Activated CD4-positive, alpha-beta T cell treated with anti-CD3 and anti-CD28 coated beads, Interleukin-2, amount 10 ng/mL, durations not matched to agents 7 days and 5 days (primary cell): Measurements from ENCODE around the gene ZNF800. TPM values are rescaled to one million over a fixed set of nuclear protein-coding genes. Genes with fewer than 3 reads are reported as not detected.
"Not testable (repeated sequence)": the region's sequence is repeated elsewhere in the genome, so short reads cannot be mapped to it uniquely, and the experiment has no call there.

Experiments used
- CTCF ChIA-PET: fragments of 350-600 bp; sonication (Branson Sonifier 250); formaldehyde crosslinking; loops from one replicate; lab custom pipeline; 2021; ENCODE audit warnings: antibody characterized with exemption; lab: Charles Lee
- POLR2A ChIA-PET: fragments of 350-600 bp; sonication (Branson Sonifier 250); formaldehyde crosslinking; loops from one replicate; lab custom pipeline; 2021; ENCODE audit warnings: antibody characterized with exemption; lab: Charles Lee
- DNase-seq: peaks from one replicate; pipeline ENCODE4 v3.0.0-alpha.2; 2020
- H3K27ac Mint-ChIP-seq: one replicate; pipeline ENCODE4 v1.8.0; 2021; ENCODE audit warnings: mild to moderate bottlenecking, moderate library complexity, mixed read lengths
- H3K27me3 Mint-ChIP-seq: one replicate; pipeline ENCODE4 v1.8.0; 2021; ENCODE audit warnings: mixed read lengths
- H3K36me3 Mint-ChIP-seq: one replicate; pipeline ENCODE4 v1.8.0; 2021; ENCODE audit warnings: low read depth, mixed read lengths
- H3K4me1 Mint-ChIP-seq: one replicate; pipeline ENCODE4 v1.8.0; 2021; ENCODE audit warnings: mixed read lengths
- H3K4me3 Mint-ChIP-seq: one replicate; pipeline ENCODE4 v1.8.0; 2021; ENCODE audit warnings: mild to moderate bottlenecking, moderate library complexity, mixed read lengths
- H3K9me3 Mint-ChIP-seq: one replicate; pipeline ENCODE4 v1.8.0; 2021; ENCODE audit warnings: mixed read lengths
- total RNA-seq, 2 experiments: library from RNA; stranded (reverse); gene quantifications; one replicate each; pipeline ENCODE4 v1.2.3, GENCODE V29; 2021

Gene ZNF800
- total RNA-seq, 2 experiments from 2014 or later = 43.6 to 50.7 TPM

DNA sequence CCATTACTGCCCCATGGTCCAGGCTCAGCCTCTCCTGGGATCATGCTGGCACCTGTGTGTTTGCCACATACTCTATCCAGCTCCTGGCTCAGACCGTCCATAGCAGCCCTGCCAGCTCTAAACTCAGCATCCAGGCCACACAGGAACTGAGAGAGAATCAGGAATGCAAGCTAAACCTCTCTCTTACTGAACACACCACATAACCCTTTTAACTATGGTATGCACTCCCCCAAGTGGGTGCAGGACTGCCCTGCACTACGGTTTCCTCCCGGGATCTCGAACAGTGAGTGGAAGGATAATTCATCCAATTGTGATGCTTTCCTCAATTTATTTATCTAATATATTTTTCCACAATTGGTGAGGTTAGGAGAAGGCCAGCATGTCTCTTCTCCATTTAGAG is 17.1 kb upstream of the ZNF800 start:
- Mint-ChIP-seq H3K4me1 (peaks cover 38% of the 10 kb centered on the region), H3K36me3 (peaks cover 11% of the 10 kb centered on the region), H3K27me3 (peaks cover 13% of the 10 kb centered on the region), H3K27ac (no peak overlapping the region), H3K4me3 (no peak overlapping the region), H3K9me3 (peaks cover 5% of the 10 kb centered on the region)
- ChIA-PET CTCF (no interaction called here), POLR2A (no interaction called here)
- no peak for DNase-seq

DNA sequence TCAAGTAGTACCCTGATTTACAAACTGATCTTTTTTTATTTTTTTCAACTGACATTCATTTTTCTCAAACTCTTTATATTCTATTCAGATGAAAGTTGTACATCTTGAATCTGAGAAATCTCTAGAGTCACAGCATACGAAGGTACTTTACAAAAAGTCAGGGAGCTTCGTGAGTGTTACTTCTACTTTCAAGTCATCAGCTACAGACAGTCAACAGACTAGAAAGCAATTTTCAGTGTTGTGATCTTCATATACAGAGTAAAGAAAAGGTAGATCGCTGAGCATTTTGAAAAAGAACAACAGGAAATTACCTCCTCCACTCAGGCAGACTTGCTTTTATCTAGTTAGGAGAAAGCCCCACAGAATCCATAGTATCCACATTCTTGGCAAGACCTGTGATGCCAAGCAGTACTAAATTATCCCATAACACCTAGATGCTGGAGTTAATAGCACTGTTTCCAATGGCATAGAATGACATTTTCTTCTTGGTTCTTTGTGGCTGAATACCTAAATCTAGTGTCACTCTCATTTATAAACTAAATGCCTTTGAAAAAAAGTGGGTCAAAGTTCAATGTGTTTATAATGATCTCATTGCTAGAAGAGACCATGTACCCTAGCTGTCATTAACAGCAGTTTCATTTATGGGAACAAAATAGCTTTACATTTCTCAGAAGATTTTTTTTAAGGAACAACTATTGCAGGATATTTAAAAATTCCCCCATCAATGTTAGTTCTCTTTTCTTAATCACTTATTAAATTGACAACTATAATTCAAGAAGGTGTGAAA is 12.0 kb upstream of the ZNF800 start:
- Mint-ChIP-seq H3K4me1 (peaks cover 27% of the 10 kb centered on the region), H3K9me3 (peaks cover 3% of the 10 kb centered on the region), H3K36me3 (no peaks in the 10 kb centered on the region), H3K27ac (peak overlapping the region; percentile 6), H3K4me3 (no peak overlapping the region), H3K27me3 (peaks cover 10% of the 10 kb centered on the region)
- CTCF ChIA-PET = interaction anchor here (1.3 kb wide), 1 partner anchor 19 kb away, joined by 3 read pairs; no protein-coding TSS in a partner anchor
- no peak for DNase-seq
- POLR2A ChIA-PET = interaction anchor here (1.1 kb wide), 1 partner anchor 12 kb away, joined by 4 read pairs; the partner anchor contains the start of gene ZNF800

DNA sequence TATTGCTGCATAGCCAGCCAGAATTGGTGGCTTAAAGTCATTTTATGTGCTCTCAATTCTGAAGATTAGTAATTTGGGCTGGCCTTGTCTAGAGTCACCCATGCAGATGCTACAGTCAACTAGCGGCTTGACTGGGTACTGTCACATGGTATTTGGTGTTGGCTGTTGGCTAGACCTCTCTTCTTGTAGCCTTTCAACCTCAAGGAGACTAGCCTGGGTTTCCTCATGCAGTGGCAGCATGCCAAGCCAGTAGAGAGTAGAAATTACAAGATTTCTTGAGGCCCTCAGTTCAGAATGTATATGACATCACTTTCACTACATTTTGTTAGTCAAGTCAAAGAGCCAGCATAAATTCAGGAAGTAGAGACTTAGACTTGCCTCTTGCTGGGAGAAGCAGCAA is 3.7 kb upstream of the ZNF800 start:
- no peak for DNase-seq
- ChIA-PET CTCF (no interaction called here), POLR2A (no interaction called here)
- H3K4me1 Mint-ChIP-seq = peaks cover 26% of the 10 kb centered on the region
- no peak overlapping the region for H3K27ac Mint-ChIP-seq
- peaks cover 5% of the 10 kb centered on the region for H3K9me3 Mint-ChIP-seq
- H3K4me3 Mint-ChIP-seq = no peak overlapping the region
- H3K27me3 Mint-ChIP-seq = peaks cover 8% of the 10 kb centered on the region
- peaks cover 5% of the 10 kb centered on the region for H3K36me3 Mint-ChIP-seq

DNA sequence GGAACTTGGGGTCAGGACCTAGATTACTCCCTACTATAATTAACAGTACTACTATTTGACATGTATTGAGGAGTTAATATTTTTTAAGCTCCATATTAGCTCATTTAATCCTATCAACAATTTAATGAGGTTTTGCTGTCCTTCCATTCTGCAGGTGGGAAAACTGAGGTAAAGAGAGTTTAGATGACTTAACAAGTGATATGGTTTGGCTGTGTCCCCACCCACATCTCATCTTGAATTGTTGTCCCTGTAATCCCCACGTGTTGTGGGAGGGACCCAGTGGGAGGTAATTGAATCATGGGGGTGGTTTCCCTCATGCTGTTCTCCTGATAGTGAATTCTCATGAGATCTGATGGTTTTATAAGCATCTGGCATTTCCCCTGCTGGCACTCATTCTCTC is 2.6 kb upstream of the ZNF800 start:
- H3K27ac Mint-ChIP-seq, H3K4me3 Mint-ChIP-seq, DNase-seq, H3K9me3 Mint-ChIP-seq, H3K27me3 Mint-ChIP-seq: not testable (repeated sequence)
- Mint-ChIP-seq H3K36me3 (peaks cover 13% of the 10 kb centered on the region), H3K4me1 (peaks cover 36% of the 10 kb centered on the region)
- CTCF ChIA-PET = interaction anchor here (0.6 kb wide), 1 partner anchor 1539 kb away, joined by 4 read pairs; no protein-coding TSS in a partner anchor
- POLR2A ChIA-PET = interaction anchor here (0.6 kb wide), 1 partner anchor 54 kb away, joined by 3 read pairs; no protein-coding TSS in a partner anchor

DNA sequence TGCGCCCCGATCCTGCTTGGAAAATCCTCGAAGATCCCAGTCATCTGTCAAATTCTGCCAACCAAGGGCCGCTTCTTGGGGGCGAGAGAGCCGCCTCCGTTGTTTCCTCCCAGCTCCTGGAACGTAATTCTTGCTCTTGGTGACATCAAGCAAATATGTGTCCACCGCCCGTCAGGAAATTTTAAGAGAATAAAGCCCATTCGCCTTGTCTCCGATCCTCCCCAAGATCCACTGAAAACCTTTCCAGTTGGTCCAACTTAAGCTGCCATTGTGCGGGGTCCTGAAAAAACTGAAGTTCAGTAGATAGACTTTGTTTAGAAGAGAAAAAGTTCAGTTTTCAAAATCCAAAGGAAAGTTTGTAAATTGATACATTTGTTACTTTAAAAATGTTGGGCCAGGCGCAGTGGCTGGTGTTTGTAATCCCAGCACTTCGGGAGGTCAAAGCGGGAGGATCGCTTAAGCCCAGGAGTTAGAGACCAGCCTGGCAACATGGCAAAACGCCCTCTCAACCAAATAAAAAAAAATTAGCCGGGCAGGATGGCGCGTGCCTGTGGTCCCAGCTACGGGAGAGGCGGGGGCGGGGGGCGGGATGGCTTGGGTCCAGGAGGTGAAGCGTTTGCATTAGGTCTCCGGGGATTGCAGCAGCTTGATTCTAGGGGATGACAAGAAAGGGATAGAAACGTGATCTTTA is 1.0 kb upstream of the ZNF800 start:
- POLR2A ChIA-PET = no interaction called here
- no peak for DNase-seq

DNA sequence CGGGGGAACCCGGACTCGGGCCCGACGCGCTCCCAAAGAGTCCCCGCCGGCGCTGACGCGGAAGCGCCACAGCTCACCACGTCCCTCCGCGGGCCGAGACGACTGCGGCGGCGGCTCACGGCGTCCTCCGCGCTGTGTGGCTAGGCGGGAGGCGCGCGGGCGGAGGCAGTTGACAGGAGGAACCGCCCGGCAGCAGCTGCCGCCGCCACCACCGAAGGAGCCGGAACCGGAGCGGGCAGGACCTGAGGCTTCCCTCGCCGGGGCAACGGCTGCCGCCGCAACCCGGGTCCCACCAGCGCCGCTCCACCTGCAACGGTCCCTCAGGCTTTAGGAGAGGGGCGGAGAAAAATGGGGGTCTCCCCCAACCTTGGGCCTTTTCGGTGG is 334 bp downstream of the ZNF800 start:
- H3K4me3 Mint-ChIP-seq = peak overlapping the region; percentile 100
- CTCF ChIA-PET = interaction anchor here (0.8 to 2.2 kb wide), 6 partner anchors 10 to 41 kb away, joined by 3 to 9 read pairs (median 3); no protein-coding TSS in a partner anchor
- peaks cover 5% of the 10 kb centered on the region for H3K9me3 Mint-ChIP-seq
- no peaks in the 10 kb centered on the region for H3K27me3 Mint-ChIP-seq
- H3K36me3 Mint-ChIP-seq = peaks cover 38% of the 10 kb centered on the region
- POLR2A ChIA-PET = interaction anchor here (1.0 to 1.7 kb wide), 5 partner anchors 12 to 55 kb away, joined by 3 to 4 read pairs (median 4); no protein-coding TSS in a partner anchor
- peak overlapping the region; percentile 99 for H3K27ac Mint-ChIP-seq
- peak; percentile 74 for DNase-seq
- H3K4me1 Mint-ChIP-seq = peaks cover 58% of the 10 kb centered on the region

More for the DNA sequence above, 1.0 kb upstream of the ZNF800 start:
- H3K9me3 Mint-ChIP-seq = peaks cover 5% of the 10 kb centered on the region
- peaks cover 27% of the 10 kb centered on the region for H3K36me3 Mint-ChIP-seq
- H3K27ac Mint-ChIP-seq = peak overlapping the region; percentile 98
- H3K4me3 Mint-ChIP-seq = peak overlapping the region; percentile 100
- peaks cover 4% of the 10 kb centered on the region for H3K27me3 Mint-ChIP-seq
- CTCF ChIA-PET = no interaction called here
- H3K4me1 Mint-ChIP-seq = peaks cover 49% of the 10 kb centered on the region

DNA sequence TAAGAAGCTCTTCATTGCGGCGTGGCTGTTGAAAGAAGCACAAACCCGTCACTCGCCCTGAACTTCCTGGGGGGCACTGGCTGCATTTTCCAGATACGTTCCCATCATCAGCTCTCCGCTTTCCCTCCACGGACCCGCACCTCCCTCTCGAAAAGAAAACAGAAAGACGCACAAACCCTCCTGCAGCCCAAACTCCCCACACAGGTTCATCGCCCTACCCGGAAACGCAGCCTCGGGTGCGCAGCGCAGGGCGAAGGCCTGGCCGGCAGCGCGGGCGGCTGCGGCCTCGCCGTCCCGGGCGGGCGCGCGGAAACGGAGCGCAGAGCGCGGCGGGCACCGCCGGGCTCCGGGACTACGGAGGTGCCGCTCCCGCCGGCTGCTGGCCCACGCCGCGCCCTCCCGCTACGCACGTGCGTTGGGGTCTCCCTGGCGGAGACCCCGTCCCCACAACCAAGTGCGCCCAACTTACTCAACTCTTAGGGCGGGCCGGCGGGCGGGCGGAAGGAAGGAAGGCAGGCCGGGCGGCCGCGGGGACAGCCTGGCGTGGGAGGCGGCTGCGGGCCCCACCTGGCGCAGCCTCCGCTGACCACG is 822 bp downstream of the ZNF800 start:
- DNase-seq = peak; percentile 67
- POLR2A ChIA-PET = interaction anchor here (0.7 to 1.7 kb wide), 3 partner anchors 26 to 202 kb away, joined by 4 read pairs; no protein-coding TSS in a partner anchor
- Mint-ChIP-seq H3K27ac (peak overlapping the region; percentile 100), H3K4me3 (peak overlapping the region; percentile 100), H3K36me3 (peaks cover 40% of the 10 kb centered on the region), H3K27me3 (no peaks in the 10 kb centered on the region), H3K4me1 (peaks cover 59% of the 10 kb centered on the region), H3K9me3 (peaks cover 5% of the 10 kb centered on the region)
- CTCF ChIA-PET = interaction anchor here (0.9 to 2.2 kb wide), 4 partner anchors 9 to 29 kb away, joined by 3 to 9 read pairs (median 5); no protein-coding TSS in a partner anchor

DNA sequence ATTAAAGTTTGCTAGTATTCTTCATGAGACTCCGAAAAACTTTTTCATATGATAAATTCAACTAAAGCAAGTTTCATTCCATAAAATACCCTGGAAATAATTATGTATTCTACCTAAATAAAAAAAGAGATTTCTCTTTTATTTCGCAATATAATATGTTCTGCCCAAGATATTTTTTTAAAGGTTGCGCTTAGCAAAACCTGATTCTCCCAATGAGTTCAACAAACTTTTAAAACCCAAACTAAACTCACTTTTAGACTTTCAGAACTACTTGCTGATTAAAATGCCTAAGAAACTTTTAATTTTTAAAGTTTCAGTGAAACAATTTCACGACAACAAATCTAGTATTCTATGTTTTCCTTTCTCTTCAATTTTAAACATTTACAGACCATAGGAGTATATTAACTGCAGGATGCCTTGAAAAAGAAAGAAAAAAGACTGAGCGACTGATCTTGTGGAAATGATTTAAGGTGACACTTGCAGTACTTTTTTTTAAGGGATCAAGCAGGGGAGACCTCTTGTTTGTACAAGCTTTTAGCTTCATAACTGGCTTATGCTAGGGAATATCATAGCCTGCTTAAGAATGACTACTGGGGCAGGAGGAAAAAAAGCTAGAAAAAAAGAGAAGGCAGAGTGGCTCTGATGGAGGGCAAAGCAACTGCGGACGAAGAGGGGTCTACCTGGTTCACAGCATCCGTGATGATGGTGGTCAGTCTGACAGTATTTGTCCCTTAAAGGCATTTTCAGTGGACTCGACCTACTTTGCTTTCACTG is 1.5 kb downstream of the ZNF800 start:
- Mint-ChIP-seq H3K9me3 (peaks cover 2% of the 10 kb centered on the region), H3K27ac (peak overlapping the region; percentile 100), H3K4me1 (peaks cover 59% of the 10 kb centered on the region), H3K4me3 (peak overlapping the region; percentile 100), H3K36me3 (peaks cover 40% of the 10 kb centered on the region), H3K27me3 (no peaks in the 10 kb centered on the region)
- ChIA-PET POLR2A (interaction anchor here (0.7 to 1.7 kb wide), 3 partner anchors 26 to 203 kb away, joined by 4 read pairs; no protein-coding TSS in a partner anchor), CTCF (interaction anchor here (2.2 kb wide), 2 partner anchors 8 to 11 kb away, joined by 7 to 9 read pairs; no protein-coding TSS in a partner anchor)
- DNase-seq = no peak

DNA sequence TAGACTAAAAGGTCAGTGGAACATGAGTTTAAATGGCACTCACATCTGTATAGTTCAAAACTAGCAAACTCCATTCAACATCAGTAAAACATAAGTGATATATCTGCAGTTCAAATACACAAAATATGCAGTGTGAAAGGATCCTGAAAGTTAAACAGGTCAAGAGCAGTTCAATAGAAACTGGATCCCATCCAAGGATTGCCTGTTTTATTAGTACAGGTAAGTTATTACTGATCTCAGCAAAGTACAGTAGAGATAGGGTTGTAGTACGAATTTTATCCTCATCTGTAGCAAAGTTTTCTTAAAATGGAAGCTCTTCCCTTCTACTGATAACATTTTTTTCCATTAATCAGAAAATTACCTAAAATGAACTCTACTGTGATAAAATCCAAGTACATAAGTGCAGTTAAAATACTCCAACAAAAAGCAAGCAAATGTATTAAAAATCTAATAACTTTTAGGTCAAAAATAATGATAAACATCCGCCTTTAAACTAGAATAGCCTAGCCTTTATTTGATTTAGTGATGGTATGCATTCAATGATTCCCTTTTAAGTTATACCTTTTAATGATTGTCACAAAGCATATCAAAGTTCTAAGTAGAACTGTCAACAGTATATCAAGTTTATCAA is 2.2 kb downstream of the ZNF800 start:
- peak overlapping the region; percentile 25 for H3K27ac Mint-ChIP-seq
- peak overlapping the region; percentile 100 for H3K4me3 Mint-ChIP-seq
- ChIA-PET CTCF (interaction anchor here (1.4 kb wide), 1 partner anchor 42 kb away, joined by 3 read pairs; no protein-coding TSS in a partner anchor), POLR2A (no interaction called here)
- no peaks in the 10 kb centered on the region for H3K9me3 Mint-ChIP-seq
- peaks cover 41% of the 10 kb centered on the region for H3K36me3 Mint-ChIP-seq
- no peaks in the 10 kb centered on the region for H3K27me3 Mint-ChIP-seq
- peaks cover 55% of the 10 kb centered on the region for H3K4me1 Mint-ChIP-seq
- DNase-seq = no peak

DNA sequence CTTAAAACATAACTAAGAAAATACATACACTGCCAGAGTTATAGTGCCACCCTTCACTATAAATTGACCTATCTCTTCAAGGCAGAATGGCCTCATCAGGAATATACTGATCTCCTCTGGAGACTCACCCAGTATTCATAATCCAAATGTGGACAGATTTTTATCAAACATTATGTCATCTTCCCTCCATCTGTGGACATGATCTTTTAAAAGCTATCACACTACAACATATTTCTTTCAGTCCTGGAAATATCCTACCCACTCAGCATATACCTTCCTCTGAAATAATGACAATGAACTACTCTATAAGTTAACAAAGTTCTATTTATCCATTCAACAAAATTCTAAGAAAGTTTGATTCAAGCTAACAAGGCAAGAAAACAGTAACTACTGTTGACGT is 3.2 kb downstream of the ZNF800 start:
- H3K36me3 Mint-ChIP-seq = peaks cover 47% of the 10 kb centered on the region
- peaks cover 57% of the 10 kb centered on the region for H3K4me1 Mint-ChIP-seq

DNA sequence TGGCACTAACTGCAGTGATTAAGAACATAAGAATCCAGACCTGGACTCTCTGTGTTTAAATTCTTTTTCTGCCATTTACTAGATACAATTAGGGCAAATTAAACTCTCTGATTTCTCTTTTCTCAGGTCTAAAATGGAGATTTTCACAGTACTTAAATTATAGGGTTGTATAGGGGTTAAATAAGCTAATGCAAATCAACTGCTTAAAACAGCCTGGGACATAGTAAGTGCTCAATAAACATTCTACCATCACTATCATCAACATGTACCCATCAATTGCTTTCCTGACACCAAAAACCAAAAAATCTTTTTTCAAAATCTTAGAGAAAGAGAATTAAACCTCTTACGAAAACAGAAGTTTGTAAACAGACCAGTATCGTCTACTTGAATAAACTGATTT is 4.5 kb downstream of the ZNF800 start:
- peaks cover 53% of the 10 kb centered on the region for H3K4me1 Mint-ChIP-seq
- H3K36me3 Mint-ChIP-seq = peaks cover 53% of the 10 kb centered on the region
- no peaks in the 10 kb centered on the region for H3K27me3 Mint-ChIP-seq
- ChIA-PET POLR2A (no interaction called here), CTCF (interaction anchor here (1.5 kb wide), 1 partner anchor 20 kb away, joined by 5 read pairs; no protein-coding TSS in a partner anchor)
- H3K4me3 Mint-ChIP-seq = no peak overlapping the region
- H3K9me3 Mint-ChIP-seq = no peaks in the 10 kb centered on the region
- H3K27ac Mint-ChIP-seq = no peak overlapping the region
- DNase-seq = no peak

More for the DNA sequence above, 3.2 kb downstream of the ZNF800 start:
- ChIA-PET POLR2A (no interaction called here), CTCF (interaction anchor here (1.4 kb wide), 1 partner anchor 41 kb away, joined by 3 read pairs; no protein-coding TSS in a partner anchor)
- DNase-seq = no peak
- Mint-ChIP-seq H3K27ac (no peak overlapping the region), H3K9me3 (no peaks in the 10 kb centered on the region), H3K27me3 (no peaks in the 10 kb centered on the region), H3K4me3 (no peak overlapping the region)
